NK-92 treated with Interleukin-12 subunit alpha and Interleukin-12 subunit beta, amount 100 ng/mL, for 24 hours (cell line): ENCODE results near the gene REEP2.
"Not testable (repeated sequence)": the region's sequence is repeated elsewhere in the genome, so short reads cannot be mapped to it uniquely, and the experiment has no call there.

ENCODE experiments used
- DNase-seq: peaks from one replicate; lab custom pipeline; 2025; lab: John Stamatoyannopoulos, UW

Gene REEP2, protein sequence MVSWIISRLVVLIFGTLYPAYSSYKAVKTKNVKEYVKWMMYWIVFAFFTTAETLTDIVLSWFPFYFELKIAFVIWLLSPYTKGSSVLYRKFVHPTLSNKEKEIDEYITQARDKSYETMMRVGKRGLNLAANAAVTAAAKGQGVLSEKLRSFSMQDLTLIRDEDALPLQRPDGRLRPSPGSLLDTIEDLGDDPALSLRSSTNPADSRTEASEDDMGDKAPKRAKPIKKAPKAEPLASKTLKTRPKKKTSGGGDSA

DNA sequence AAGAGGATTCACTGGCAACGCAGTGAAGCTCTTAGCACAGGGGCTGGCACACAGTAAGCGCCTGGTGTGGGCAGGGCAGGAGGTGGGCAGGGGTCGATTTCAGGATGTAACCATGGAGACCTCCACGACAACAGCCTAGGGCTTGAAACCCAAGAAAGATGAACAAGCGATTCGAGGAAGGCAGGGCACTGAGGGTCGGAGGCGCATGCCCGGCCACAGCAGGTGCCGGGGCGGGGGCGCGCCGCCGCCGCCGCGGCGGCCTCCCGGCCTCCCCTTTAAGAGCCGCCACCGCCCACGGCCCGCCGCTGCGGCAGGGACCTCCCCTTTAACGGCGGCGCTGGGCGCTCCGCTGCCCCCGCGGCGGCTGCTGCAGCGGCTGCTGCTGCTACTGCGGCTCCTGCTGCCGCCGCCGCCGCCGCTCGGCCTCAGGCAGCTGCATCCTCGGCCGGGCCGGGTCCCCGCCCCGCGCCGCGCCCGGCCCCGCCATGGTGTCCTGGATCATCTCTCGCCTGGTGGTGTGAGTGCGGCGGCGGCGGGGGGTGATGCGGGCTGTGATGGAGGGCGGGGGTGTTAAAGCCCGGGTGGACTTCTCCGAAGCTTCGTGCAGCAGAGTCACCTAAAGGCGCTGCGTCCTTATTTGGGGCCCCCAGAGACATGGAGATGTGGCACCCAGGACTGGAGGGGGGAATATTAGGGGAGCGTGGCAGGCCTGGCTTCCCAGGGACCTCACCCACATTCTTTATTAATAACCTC is at the start of gene REEP2:
REEP2 (plus strand) TSS at position 334 of the 753 bp plus-strand sequence; CDS start at position 486, 152 bp downstream.
- DNase-seq: no peak

DNA sequence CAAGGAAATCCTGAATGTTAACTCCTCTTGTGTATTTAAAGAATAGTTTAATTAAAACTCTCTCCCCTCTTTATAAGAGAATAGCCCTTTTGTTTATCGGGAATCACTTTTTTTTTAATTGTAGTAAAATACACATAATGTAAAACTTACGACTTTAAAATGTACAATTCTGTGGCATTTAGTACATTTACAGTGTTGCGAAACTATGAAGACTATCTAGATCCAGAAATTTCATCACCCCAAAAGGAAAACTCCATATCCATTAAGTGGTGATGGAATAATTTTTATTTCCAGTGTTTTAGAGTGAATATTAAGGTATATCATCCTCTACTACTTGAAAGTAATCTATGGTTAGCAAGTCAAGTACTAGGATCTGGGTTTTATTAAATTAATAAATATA is 49.5 kb upstream of the REEP2 start:
- DNase-seq: no peak

DNA sequence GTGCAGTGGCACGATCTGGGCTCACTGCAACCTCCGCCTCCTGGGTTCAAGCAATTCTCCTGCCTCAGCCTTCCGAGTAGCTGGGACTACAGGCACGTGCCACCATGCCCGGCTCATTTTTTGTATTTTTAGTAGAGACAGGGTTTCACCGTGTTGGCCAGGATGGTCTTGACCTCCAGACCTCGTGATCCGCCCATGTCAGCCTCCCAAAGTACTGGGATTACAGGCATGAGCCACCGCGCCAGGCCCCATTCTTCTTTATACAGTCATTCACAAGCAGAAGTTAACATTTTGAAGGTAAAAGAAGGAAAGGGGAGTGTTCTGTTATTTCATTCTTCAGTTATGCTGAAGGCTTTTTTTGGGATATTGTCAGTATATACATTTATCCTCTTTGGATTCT is 48.9 kb upstream of the REEP2 start:
- DNase-seq: not testable (repeated sequence)

DNA sequence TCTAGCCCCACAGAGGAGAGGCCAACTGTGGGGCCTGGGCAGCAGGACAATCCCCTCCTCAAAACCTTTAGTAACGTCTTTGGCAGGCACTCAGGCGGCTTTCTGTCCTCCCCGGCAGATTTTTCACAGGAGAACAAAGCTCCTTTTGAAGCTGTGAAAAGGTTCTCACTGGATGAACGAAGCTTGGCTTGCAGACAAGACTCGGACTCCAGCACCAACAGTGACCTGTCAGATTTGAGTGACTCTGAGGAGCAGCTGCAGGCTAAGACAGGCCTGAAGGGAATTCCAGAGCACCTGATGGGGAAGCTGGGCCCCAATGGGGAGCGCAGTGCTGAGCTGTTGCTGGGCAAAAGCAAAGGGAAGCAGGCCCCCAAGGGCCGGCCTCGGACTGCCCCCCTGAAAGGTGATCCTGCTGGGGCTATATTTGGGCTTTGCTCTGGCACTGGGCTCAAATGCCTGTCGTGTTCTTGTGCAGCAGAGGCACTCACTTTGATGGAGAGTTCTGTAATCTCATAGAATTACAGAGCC is 46.9 kb upstream of the REEP2 start:
- no peak for DNase-seq

DNA sequence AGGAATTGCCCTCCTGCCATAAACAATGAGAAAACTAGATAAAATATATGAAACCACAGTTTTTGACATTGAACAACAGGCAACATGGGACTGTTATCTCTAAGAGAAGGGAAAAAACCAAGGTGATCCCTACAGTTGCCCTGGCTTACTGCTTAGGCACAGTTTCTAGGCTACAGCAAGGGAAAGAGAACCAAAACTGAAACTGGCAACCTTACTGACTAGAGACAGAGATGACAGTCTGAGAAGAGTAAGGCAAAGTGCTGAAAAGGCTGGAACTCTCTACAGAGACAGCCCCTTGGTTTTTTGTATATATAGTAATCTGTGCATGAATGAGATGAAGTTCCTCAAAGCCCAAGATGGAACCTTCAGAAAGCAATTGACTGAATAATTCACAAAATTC is 36.2 kb upstream of the REEP2 start:
- DNase-seq: no peak

DNA sequence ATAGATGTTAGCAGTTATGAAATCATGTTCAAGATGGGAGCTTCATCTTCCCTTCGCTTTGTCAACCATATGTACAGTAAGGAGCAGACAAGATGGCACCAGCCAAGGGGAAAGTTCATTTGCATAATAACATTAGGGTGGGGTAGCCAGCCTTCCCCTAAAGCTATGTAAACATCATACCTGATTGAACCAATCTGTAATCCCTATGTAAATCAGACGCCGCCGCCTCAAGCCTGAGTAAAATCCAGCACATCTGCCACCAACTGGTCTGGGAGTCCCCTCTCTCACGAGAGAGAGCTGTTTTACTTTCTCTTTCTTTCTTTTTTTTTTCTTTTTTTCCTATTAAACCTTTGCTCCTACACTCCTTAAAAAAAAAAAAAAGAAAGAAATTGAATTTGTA is 30.8 kb upstream of the REEP2 start:
- no peak for DNase-seq

DNA sequence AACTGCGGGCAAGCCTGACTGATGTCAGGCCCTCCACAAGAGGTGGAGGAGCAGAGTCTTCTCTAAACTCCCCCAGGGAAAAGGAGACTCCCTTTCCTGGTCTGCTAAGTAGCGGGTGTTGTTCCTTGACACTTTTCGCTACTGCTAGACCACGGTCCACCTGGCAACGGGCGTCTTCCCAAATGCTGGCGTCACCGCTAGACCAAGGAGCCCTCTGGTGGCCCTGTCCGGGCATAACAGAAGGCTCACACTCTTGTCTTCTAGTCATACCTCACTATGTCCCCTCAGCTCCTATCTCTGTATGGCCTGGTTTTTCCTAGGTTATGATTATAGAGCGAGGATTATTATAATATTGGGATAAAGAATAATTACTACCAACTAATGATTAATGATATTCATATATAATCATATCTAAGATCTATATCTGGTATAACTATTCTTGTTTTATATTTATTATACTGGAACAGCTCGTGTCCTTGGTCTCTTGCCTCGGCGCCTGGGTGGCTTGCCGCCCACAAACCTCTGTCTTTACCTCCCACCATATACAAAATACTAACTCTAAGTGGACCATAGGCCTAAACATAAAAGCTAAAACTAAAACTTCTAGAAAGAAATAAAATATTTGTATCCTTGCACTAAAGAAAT is 27.7 kb upstream of the REEP2 start:
- not testable (repeated sequence) for DNase-seq

DNA sequence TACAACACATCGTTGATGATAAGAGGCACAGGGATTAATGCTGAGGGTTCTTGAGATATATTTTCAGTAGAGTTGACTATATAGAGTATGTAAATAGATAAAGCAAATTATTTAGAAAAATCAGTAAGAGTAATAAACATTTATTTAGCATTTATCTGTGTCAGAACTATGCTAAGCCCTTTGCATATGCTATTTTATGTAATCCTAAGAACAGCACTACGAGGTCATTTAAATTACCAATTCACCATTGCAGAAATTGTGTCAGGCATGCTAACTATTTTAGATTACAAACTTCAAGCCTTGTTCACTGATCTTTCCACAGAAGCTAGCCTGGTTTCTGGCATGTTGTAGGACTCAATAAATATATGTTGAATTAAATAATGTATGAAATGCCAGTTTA is 20.4 kb upstream of the REEP2 start:
- no peak for DNase-seq

DNA sequence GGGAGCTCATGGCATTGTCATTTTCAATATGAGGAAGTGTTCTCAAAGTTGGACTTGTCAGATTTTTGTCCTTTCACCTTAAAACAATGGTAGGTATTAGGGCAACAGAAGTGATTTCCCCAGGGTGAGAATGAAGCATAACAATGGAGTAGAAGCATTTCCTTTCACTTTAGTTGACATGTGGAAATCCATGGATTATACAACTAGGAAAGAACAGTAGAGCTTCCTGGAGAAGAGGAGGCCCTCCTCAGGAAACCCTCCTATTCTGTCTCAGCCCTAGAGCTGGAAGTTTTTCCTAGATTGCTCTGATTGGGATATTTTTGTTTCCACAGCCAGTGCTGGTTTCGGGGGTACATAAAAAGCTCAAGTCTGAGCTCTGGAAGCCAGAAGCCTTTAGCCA is 13.8 kb upstream of the REEP2 start:
- DNase-seq: no peak

DNA sequence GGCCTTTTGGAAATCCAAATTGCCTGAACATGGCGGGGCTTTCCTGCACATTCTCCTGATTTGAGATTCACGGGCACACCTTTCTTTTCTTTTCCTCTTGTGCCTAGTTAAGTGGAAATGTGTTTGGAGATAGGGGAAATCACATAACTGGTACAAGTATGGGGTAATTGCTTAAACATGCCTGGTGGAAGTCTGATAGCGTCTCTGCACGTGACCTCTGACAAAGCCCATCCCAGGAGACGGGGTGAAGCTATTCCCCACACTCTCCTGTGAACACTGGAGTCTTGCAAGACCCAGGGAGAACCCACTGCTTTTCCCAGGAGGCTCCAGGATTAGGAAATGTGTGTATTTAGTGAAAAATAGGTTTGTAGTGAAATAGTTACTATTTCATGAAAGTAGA is 2.9 kb upstream of the REEP2 start:
- DNase-seq: no peak

DNA sequence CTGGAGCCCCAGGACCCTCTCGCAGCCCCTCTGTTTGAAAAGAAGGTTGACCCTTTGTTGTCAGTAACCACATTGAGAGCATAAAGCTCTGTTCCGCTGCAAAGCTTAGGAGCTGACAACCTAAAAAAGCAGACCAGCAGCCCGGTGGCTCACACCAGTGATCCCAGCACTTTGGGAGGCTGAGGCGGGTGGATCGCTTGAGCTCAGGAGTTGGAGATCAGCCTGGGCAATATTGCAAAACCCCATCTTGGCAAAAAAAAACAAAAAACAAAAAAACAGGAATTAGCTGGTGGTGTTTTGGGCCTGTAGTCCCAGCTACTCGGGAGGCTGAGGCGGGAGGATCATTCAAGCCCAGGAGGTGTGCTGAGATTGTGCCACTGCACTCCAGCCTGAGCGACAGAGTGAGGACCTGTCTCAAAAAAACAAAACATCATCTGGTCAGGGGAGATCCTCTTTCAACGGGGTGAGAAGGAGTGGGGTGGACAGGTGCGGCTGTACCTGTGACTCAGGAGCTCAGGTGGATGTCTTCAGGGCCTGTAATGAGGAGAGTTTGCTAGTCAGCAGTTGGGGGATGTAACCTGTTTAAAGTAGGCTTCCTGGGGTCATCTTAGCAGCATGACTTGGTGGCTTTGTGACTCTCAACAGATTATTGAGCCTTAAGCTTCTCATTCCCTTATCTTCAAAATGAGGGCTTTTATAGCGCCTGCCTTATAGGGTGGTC is 694 bp upstream of the REEP2 start:
- DNase-seq: no peak

DNA sequence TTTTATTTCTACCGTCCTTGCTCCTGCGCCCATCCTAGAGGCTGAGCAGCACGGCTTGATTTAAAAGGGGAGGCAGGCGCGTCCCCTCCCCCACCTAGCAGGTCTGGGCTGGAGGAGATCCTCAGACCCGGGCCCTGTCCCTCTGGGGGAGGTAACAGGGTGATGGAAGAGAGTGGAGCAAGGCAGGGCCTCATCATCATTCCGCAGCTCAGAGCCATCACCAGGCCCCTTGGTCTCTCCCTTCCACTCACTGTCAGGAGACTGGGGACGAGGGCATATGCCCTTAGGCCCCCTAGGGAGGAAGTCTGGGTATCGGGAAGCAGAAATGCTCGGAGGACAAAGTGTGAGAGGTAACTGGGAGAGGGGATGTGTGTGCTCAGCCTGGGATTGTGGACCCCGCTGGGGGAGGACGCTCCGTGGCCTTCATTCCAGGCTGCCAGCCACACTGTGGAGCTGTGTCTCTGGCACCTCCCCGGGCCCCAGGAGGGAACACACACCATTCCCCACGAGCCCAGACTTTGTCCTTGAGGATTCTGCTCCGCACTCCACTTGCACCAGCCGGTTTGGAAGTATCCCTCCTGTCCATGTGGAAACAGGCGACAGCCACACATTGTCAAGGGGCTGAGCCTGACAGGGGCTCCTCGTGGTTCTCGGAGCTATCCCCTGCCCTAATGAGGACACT is 761 bp downstream of the REEP2 start:
- no peak for DNase-seq

DNA sequence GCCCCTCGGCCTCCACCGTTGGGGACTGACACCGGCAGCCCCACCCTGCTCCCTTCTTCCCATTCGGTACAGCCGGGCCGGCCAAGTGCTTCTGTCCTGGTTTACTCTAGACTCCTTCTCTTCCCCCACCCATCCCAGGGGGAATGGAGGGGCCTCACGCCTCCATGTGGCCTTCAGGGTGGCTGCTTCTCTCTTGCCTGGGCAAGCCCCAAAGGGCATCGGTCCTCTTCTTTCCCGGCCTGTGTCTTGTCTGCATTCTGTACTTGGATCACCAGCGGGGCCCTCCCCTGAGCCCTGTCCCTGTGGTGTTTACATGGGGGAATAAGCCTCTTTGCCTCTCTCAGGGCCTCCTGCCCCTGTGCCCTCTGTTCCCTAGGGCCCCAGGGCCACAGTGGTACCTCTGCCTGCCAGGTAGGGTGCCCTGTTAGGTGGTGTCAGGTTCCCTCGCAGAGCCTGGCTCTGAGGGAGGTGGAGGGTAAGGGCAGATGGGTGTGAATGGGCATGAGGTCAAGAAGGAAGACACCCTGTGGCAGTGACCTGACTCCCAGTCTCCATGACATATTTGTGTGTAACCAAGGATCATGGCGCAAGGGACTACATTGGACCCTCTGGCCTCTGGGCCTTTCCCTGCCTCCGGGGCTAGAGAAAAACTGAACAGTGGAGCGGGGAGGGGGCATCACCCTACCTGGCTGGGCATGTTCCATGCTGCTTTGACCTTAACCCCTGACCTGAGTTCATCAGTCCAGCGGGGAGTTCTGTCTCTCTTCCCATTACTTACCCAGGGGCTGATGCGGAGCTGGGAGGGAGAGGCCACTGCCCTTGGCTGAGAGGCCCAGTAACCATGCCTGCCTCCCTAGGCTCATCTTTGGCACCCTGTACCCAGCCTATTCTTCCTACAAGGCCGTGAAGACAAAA is 1.6 kb downstream of the REEP2 start:
- no peak for DNase-seq

DNA sequence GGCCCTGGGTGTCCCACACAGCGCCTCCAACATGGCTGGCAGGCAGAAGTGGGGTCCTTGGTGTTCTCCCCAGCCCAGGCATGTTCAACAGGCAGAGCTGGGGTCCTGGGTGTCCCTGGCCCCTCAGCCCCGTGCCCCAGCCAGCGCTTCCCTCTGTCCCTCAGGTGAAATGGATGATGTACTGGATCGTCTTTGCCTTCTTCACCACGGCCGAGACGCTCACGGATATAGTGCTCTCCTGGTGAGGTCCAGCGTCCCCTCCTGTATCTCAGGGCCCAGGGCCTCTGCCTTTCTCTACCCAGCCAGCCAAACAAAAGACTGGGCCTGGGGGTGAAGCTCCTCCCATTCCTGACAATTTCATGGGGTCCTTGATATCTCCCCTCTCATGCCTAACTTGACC is 2.4 kb downstream of the REEP2 start:
- DNase-seq: no peak

DNA sequence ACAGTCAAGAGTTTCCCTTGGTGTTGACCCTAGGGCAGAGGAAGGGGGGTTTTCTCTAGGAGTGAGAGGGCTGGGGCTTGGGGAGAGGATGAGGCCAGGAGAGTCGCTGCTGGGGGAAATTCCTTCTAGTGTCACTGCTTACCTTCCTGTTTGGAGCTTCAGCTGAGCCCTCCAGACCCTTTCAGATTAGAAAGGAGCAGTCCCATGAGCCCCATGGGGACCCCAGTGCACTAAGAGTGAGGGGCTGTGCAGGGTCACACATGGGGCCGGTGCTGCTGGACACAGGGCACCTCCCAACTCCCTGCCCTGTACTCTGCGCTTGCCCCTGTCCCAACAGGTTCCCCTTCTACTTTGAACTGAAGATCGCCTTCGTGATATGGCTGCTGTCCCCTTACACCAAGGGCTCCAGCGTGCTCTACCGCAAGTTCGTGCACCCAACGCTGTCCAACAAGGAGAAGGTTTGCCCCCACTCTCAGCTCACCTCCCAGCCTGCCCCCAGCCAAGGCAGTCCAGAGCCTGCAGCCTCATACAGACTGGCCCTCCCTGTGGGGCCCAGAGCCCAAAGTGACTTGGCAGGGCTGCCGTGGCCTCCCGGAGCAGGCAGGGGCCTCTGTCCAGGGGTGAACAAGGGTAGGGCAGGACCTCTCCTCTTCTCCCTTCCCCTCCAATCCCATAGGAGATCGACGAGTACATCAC is 5.4 kb downstream of the REEP2 start:
- no peak for DNase-seq

DNA sequence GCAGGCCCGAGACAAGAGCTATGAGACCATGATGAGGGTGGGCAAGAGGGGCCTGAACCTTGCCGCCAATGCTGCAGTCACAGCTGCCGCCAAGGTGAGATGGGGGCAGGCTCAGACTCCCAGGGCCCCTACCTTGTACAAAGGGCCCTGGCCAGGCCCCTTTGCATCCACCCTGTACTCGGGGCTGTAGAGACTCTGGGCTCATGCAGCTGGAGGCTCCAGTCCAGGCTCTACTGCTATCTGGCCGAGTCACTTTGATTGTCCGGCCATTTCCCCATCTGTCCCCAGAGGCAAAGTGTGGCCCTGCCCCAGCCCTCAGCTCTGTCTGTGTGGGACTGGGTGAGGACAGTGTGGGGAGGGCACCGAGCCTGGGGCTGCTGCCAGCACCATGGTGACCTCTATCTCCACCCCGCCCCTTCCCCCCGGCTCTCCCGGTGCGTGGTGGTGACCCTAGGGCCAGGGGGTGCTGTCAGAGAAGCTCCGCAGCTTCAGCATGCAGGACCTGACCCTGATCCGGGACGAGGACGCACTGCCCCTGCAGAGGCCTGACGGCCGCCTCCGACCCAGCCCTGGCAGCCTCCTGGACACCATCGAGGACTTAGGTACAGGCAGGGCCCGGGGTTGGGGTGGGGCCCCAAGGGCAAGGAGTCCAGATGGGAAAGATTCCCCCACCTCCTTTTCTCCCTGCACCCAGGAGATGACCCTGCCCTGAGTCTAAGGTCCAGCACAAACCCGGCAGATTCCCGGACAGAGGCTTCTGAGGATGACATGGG is 6.1 kb downstream of the REEP2 start:
- no peak for DNase-seq

DNA sequence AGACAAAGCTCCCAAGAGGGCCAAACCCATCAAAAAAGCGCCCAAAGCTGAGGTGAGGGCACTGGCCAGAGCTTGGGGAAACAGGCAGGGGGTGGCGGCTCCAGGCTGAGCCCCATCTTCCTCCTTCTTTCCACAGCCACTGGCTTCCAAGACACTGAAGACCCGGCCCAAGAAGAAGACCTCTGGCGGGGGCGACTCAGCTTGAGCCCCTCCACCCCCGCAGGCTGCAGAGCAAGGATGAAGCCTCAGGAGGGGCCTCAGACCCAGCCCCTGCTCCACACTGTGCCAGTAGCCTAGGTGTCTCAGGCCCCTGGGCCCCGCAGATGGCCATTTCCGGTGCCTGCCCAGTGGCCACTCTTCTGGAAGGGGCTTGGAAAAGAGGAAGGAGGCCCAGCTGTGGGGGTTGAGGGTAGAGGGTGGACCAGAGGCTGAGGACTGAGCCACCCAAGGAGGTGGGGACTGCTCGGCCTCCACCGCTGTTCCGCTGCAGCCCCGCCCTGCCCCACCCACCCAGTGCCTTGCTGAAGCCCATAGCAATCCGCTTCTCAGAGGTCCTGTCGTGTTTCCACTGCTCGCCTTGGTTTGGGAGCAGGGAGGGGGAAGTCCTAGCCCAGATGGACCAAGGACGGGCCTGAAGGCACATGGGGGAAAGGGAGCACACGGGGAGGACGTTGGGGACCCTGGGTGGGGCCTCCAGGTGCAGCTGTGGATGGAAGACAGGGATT is 6.9 kb downstream of the REEP2 start:
- DNase-seq: no peak

DNA sequence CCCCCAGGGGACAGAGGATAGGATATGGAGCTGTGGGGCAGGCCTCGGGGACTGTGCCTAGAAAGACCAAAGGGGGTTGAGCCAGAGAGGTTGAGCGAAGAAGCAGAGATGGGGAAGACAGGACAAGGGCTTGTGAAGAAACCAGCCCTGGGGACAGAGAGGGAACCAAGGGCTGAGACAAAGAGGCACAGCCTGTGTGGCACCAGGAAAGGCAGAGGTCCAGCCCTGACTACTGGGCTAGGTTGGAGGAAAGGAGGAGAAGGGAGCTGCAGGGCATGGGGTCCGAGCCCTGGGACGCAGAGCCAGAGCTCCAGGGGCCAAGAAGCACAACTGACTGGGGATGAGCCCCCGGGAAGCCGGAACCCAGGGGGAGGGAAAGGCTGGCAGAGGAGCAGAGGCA is 9.2 kb downstream of the REEP2 start:
- no peak for DNase-seq
